ENCODE data around the gene API5.
A peak's percentile ranks its signal among the peaks of the same experiment; 100 is the strongest.

API5 gene

DNA sequence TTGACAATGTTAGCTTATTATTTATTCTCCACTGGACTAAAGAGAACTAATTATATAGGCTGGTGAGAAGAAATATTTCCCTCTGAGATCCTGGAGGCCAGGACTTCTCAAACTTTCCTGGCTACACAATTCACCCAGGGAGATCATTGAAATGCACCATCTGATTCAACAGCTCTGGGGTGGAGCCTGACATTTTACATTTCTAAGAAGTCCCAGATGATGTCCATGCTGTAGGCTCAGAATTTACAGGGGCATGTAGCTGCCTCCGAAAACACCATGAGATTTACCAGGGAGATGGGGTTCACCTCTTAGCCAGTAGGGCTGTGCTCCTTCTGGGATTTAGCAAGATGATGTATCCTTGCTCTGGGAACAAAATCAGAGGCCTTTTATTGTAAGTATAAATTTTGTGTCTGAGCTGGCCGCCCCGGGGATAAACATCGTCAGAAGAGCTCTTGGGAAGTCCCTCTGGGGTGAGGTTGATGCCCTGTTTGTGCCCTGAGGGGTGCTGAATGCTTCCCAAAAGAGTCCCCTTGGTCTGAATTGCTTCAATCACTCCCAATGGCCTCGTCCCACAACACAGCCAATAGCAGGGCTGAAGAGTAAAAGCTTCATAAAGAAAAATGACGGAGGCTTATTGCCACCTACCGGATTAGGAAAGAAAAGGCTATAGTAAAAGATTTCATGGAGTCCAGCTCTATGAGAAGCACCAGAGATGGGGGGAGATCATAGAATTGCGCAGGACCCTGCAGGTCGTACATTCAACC lies 33.4 kb upstream of the API5 start:
- H3K4me3 ChIP-seq (ENCODE audit: low read depth, low read length): no peak overlapping the region
- TF ChIP-seq, protein P1, sequence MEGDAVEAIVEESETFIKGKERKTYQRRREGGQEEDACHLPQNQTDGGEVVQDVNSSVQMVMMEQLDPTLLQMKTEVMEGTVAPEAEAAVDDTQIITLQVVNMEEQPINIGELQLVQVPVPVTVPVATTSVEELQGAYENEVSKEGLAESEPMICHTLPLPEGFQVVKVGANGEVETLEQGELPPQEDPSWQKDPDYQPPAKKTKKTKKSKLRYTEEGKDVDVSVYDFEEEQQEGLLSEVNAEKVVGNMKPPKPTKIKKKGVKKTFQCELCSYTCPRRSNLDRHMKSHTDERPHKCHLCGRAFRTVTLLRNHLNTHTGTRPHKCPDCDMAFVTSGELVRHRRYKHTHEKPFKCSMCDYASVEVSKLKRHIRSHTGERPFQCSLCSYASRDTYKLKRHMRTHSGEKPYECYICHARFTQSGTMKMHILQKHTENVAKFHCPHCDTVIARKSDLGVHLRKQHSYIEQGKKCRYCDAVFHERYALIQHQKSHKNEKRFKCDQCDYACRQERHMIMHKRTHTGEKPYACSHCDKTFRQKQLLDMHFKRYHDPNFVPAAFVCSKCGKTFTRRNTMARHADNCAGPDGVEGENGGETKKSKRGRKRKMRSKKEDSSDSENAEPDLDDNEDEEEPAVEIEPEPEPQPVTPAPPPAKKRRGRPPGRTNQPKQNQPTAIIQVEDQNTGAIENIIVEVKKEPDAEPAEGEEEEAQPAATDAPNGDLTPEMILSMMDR (IDR thresholded peaks at IDR 0.05; ENCODE audit: low read depth, low read length): peak; percentile 14
- TF ChIP-seq MYC (IDR thresholded peaks at IDR 0.05; ENCODE audit: low read depth, low read length) (no peak), POLR2A (IDR thresholded peaks at IDR 0.05; ENCODE audit: extremely low read depth, insufficient read length) (no peak)
- DNase-seq (ENCODE audit: low read depth): peak; percentile 23

DNA sequence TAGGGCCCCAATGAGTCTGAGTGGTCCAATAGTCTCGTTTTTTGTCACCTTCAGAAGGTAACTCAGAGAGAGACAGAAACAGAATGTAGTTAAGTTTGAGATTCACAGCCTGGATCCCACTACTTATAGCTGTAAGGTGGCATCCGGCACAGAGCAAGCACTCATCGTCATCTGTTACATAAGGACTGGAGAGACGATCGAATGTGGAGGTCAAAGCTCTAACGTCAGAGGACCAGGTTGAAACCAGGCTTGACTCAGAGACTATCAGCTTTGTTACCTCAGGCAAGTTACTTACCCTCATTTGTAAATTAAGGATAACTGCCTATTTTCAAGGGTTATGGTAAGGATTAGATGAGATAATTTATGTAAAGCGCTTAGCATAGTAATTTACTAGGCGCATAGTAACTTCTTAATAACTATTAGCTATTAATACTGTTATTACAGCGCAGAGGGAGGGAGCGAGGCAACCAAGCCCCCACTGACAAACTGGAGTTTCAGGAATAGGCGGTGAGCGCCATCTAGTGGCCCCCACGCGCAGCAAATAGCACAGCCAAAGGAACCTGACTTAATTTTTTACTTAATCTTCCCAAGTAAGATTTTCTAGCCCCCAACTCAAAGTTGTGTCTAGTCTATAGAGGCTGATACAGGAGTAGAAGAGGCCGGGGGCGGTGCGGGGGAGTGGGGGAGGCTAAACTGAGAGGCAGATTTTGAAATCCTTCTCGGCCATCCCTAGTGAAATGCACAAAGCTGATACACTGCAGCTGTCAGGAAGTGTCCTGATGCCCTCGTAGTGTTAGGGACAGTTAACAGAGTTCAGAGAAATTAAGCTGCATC lies 29.0 kb upstream of the API5 start:
- H3K4me3 ChIP-seq (ENCODE audit: low read depth, low read length): no peak overlapping the region
- DNase-seq (ENCODE audit: low read depth): peak; percentile 56
- TF ChIP-seq MYC (IDR thresholded peaks at IDR 0.05; ENCODE audit: low read depth, low read length) (no peak), MAX (IDR thresholded peaks at IDR 0.05; ENCODE audit: low read depth, low read length) (no peak)
- TF ChIP-seq, protein P1 (IDR thresholded peaks at IDR 0.05; ENCODE audit: low read depth, low read length): peak; percentile 81

GRCh38 chr11:43285826-43286225 lies 26.0 kb upstream of the API5 start:
- H3K4me3 ChIP-seq (ENCODE audit: low read depth, low read length): no peak overlapping the region
- DNase-seq (ENCODE audit: low read depth): no peak
- no peak for TF ChIP-seq POLR2A (IDR thresholded peaks at IDR 0.05; ENCODE audit: extremely low read depth, insufficient read length)
- no peak for TF ChIP-seq MAX (IDR thresholded peaks at IDR 0.05; ENCODE audit: low read depth, low read length)
- TF ChIP-seq, protein P1 (IDR thresholded peaks at IDR 0.05; ENCODE audit: low read depth, low read length): no peak
- no peak for TF ChIP-seq MYC (IDR thresholded peaks at IDR 0.05; ENCODE audit: low read depth, low read length)

DNA sequence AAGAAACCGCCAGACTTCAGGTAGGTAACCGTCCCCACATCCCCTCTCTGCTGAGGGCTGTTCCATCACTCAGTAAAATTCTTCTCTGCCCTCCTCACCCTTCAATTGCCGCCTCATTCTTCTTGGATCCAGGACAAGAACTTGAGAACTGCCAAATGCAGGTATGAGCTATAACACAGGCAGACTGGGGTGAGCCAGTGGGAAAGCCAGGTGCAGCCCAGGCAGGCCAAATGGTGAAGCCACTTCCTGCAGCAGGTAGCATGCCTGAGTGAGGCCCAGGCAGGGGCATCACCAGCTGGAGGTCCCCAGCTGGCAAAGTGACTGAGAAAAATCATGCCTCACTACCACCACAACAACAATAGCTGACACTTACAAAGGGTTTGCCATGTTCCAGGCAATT lies 22.4 kb upstream of the API5 start:
- H3K4me3 ChIP-seq (ENCODE audit: low read depth, low read length): no peak overlapping the region
- DNase-seq (ENCODE audit: low read depth): no peak
- TF ChIP-seq MAX (IDR thresholded peaks at IDR 0.05; ENCODE audit: low read depth, low read length): no peak
- TF ChIP-seq, protein P1 (IDR thresholded peaks at IDR 0.05; ENCODE audit: low read depth, low read length): no peak
- no peak for TF ChIP-seq POLR2A (IDR thresholded peaks at IDR 0.05; ENCODE audit: extremely low read depth, insufficient read length)
- TF ChIP-seq MYC (IDR thresholded peaks at IDR 0.05; ENCODE audit: low read depth, low read length): no peak

DNA sequence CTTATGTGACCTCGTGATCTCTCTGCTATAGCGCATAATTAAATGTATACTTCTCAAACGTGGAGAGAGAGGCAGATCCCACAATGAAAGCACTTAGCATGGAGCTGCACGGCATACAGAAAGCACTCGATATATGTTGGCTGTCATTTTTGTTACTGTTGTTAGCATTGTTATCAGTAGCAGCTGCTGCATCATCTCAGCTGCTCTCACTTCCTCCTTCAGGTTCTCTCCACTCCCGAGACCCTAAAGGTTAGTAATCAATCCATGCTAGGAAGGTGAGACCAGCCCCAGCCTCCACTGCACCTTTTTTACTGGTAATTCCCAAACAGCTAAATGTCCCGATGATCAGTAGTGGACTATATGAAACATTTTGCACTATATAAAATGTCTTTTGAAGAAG lies 13.4 kb upstream of the API5 start:
- no peak for DNase-seq (ENCODE audit: low read depth)
- H3K4me3 ChIP-seq (ENCODE audit: low read depth, low read length): no peak overlapping the region
- TF ChIP-seq POLR2A (IDR thresholded peaks at IDR 0.05; ENCODE audit: extremely low read depth, insufficient read length): no peak
- TF ChIP-seq MYC (IDR thresholded peaks at IDR 0.05; ENCODE audit: low read depth, low read length): no peak
- TF ChIP-seq, protein P1 (IDR thresholded peaks at IDR 0.05; ENCODE audit: low read depth, low read length): no peak
- TF ChIP-seq MAX (IDR thresholded peaks at IDR 0.05; ENCODE audit: low read depth, low read length): no peak

Data from NB4 (cell line).